ENCODE results near the gene TIMM44.

DNA sequence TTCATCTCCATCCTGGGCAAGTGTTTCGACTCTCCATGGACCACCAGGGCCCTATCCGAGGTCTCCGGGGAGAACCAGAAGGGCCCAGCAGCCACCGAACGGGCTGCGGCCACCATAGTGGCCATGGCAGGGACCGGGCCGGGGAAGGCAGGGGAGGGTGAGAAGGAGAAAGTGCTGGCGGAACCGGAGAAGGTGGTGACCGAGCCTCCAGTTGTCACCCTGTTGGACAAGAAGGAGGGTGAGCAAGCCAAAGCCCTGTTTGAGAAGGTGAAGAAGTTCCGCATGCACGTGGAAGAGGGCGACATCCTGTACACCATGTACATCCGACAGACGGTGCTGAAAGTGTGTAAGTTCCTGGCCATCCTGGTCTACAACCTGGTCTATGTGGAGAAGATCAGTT is 44.5 kb downstream of the TIMM44 start:
- TF ChIP-seq, protein P1, sequence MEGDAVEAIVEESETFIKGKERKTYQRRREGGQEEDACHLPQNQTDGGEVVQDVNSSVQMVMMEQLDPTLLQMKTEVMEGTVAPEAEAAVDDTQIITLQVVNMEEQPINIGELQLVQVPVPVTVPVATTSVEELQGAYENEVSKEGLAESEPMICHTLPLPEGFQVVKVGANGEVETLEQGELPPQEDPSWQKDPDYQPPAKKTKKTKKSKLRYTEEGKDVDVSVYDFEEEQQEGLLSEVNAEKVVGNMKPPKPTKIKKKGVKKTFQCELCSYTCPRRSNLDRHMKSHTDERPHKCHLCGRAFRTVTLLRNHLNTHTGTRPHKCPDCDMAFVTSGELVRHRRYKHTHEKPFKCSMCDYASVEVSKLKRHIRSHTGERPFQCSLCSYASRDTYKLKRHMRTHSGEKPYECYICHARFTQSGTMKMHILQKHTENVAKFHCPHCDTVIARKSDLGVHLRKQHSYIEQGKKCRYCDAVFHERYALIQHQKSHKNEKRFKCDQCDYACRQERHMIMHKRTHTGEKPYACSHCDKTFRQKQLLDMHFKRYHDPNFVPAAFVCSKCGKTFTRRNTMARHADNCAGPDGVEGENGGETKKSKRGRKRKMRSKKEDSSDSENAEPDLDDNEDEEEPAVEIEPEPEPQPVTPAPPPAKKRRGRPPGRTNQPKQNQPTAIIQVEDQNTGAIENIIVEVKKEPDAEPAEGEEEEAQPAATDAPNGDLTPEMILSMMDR (IDR thresholded peaks at IDR 0.05): no peak
- no peak for TF ChIP-seq POLR2A (IDR thresholded peaks at IDR 0.05)
